H9 (cell line): ENCODE results near the gene CDH4. TPM values are rescaled to one million over a fixed set of nuclear protein-coding genes. Genes with fewer than 3 reads are reported as not detected.

Source experiments
- DNase-seq: peaks from one replicate; pipeline ENCODE4 v3.0.0-alpha.2; 2017
- H2AFZ ChIP-seq: one replicate; pipeline ENCODE4 v1.6.1; 2013; ENCODE audit warnings: mild to moderate bottlenecking, low read length, control low read depth, moderate library complexity
- H2AK5ac ChIP-seq: 2 replicates; pipeline ENCODE4 v1.6.1; 2013; ENCODE audit warnings: low read length, control low read depth, mixed read lengths; ENCODE audit not compliant: insufficient read length
- H2BK120ac ChIP-seq: one replicate; pipeline ENCODE4 v1.6.1; 2013; ENCODE audit warnings: low read depth, mild to moderate bottlenecking, low read length, control low read depth, inconsistent platforms; ENCODE audit not compliant: poor library complexity, severe bottlenecking
- H2BK12ac ChIP-seq: 2 replicates; pipeline ENCODE4 v1.6.1; 2013; ENCODE audit warnings: low read length, control low read depth, mixed read lengths, low read depth; ENCODE audit not compliant: insufficient read length
- H2BK15ac ChIP-seq: 2 replicates; pipeline ENCODE4 v1.6.1; 2013; ENCODE audit warnings: low read depth, low read length, control low read depth
- H2BK20ac ChIP-seq: one replicate; pipeline ENCODE4 v1.6.1; 2013; ENCODE audit warnings: low read depth, mild to moderate bottlenecking, low read length, control low read depth, inconsistent platforms; ENCODE audit not compliant: poor library complexity, severe bottlenecking
- H2BK5ac ChIP-seq: 2 replicates; pipeline ENCODE4 v1.6.1; 2013; ENCODE audit warnings: low read length, control low read depth, mixed read lengths; ENCODE audit not compliant: insufficient read length
- H3K14ac ChIP-seq: 2 replicates; pipeline ENCODE4 v1.6.1; 2013; ENCODE audit warnings: low read length, control low read depth; ENCODE audit not compliant: insufficient read depth
- H3K18ac ChIP-seq: 2 replicates; pipeline ENCODE4 v1.6.1; 2013; ENCODE audit warnings: low read depth, mild to moderate bottlenecking, mixed read lengths, low read length, control low read depth; ENCODE audit not compliant: insufficient read length
- H3K23ac ChIP-seq: 2 replicates; pipeline ENCODE4 v1.6.1; 2013; ENCODE audit warnings: low read length, control low read depth, mixed read lengths, low read depth; ENCODE audit not compliant: insufficient read length
- H3K23me2 ChIP-seq: 2 replicates; pipeline ENCODE4 v1.6.1; 2013; ENCODE audit warnings: low read depth, mild to moderate bottlenecking, mixed read lengths, low read length, control low read depth; ENCODE audit not compliant: insufficient read length, poor library complexity, severe bottlenecking
- H3K27ac ChIP-seq: 2 replicates; pipeline ENCODE4 v1.5.1; 2013; ENCODE audit warnings: low read length, control low read depth, mixed read lengths, low read depth; ENCODE audit not compliant: insufficient read length
- H3K27me3 ChIP-seq: 2 replicates; pipeline ENCODE4 v1.6.1; 2013; ENCODE audit warnings: low read length, control low read depth, inconsistent platforms; ENCODE audit not compliant: insufficient read depth
- H3K4ac ChIP-seq: 2 replicates; pipeline ENCODE4 v1.6.1; 2013; ENCODE audit warnings: low read depth, mild to moderate bottlenecking, control low read depth, inconsistent platforms, low read length, moderate library complexity
- H3K4me1 ChIP-seq: 2 replicates; pipeline ENCODE4 v1.6.1; 2013; ENCODE audit warnings: low read length, control low read depth, inconsistent platforms; ENCODE audit not compliant: insufficient read depth
- H3K4me2 ChIP-seq: 2 replicates; pipeline ENCODE4 v1.6.1; 2013; ENCODE audit warnings: low read length, control low read depth, mixed read lengths; ENCODE audit not compliant: insufficient read length, insufficient read depth
- H3K56ac ChIP-seq: 2 replicates; pipeline ENCODE4 v1.6.1; 2013; ENCODE audit warnings: low read depth, mild to moderate bottlenecking, mixed read lengths, low read length, control low read depth; ENCODE audit not compliant: insufficient read length
- H3K79me1 ChIP-seq: 2 replicates; pipeline ENCODE4 v1.6.1; 2013; ENCODE audit warnings: low read depth, mild to moderate bottlenecking, moderate library complexity, low read length, control low read depth, inconsistent platforms; ENCODE audit not compliant: insufficient read depth, poor library complexity, severe bottlenecking
- H3K79me2 ChIP-seq: 2 replicates; pipeline ENCODE4 v1.6.1; 2013; ENCODE audit warnings: low read length, control low read depth, inconsistent platforms; ENCODE audit not compliant: insufficient read depth
- H3K9ac ChIP-seq: 2 replicates; pipeline ENCODE4 v1.6.1; 2013; ENCODE audit warnings: low read length, control low read depth, mixed read lengths; ENCODE audit not compliant: insufficient read length; ENCODE audit errors: extremely low read depth
- H3K9me3 ChIP-seq: one replicate; pipeline ENCODE4 v1.6.1; 2013; ENCODE audit warnings: low read depth, low read length, inconsistent platforms; ENCODE audit not compliant: control insufficient read depth
- H3T11ph ChIP-seq: one replicate; pipeline ENCODE4 v1.6.1; 2013; ENCODE audit warnings: mild to moderate bottlenecking, low read length, control low read depth, inconsistent platforms
- H4K20me1 ChIP-seq: one replicate; pipeline ENCODE4 v1.6.1; 2013; ENCODE audit not compliant: control insufficient read depth, insufficient read length, insufficient read depth
- H4K5ac ChIP-seq: 2 replicates; pipeline ENCODE4 v1.6.1; 2013; ENCODE audit warnings: low read depth, mild to moderate bottlenecking, mixed read lengths, low read length, control low read depth; ENCODE audit not compliant: insufficient read length
- H4K8ac ChIP-seq: replicated peaks from 2 replicates; pipeline ENCODE4 v1.6.1; 2013; ENCODE audit warnings: low read length, control low read depth, mixed read lengths, low read depth; ENCODE audit not compliant: insufficient read length
- H4K91ac ChIP-seq: 2 replicates; pipeline ENCODE4 v1.6.1; 2013; ENCODE audit warnings: low read depth, mild to moderate bottlenecking, moderate library complexity, mixed read lengths, low read length, control low read depth; ENCODE audit not compliant: insufficient read length
- H3K27ac Mint-ChIP-seq, 3 experiments: 2 replicates in 2 of 3; 3 replicates in 1 of 3; pipeline ENCODE4 v1.8.0; 2020 to 2021; ENCODE audit warnings: mixed read lengths in 3 of 3, mild to moderate bottlenecking in 1 of 3, moderate library complexity in 1 of 3
- H3K27me3 Mint-ChIP-seq: 2 replicates; pipeline ENCODE4 v1.8.0; 2021; ENCODE audit warnings: low read depth, mild to moderate bottlenecking, moderate library complexity, mixed read lengths
- H3K36me3 Mint-ChIP-seq, 3 experiments: 2 replicates in 2 of 3; 3 replicates in 1 of 3; pipeline ENCODE4 v1.8.0; 2020 to 2021; ENCODE audit warnings: low read depth in 3 of 3, mixed read lengths in 3 of 3; ENCODE audit not compliant: insufficient read depth in 1 of 3
- H3K4me1 Mint-ChIP-seq, 2 experiments: 2 replicates each; pipeline ENCODE4 v1.8.0; 2020; ENCODE audit warnings: mixed read lengths in 2 of 2
- H3K4me3 Mint-ChIP-seq, 2 experiments: 2 replicates in 1 of 2; 3 replicates in 1 of 2; pipeline ENCODE4 v1.8.0; 2020 to 2021; ENCODE audit warnings: mild to moderate bottlenecking in 2 of 2, mixed read lengths in 2 of 2, moderate library complexity in 1 of 2
- H3K9me3 Mint-ChIP-seq, 2 experiments: 2 replicates in 1 of 2; 3 replicates in 1 of 2; pipeline ENCODE4 v1.8.0; 2020; ENCODE audit warnings: mild to moderate bottlenecking in 2 of 2, mixed read lengths in 2 of 2, moderate library complexity in 1 of 2
- WGBS: extraction: QIAGEN DNeasy Blood & Tissue Kit; methylation state at CpG from one replicate; pipeline ENCODE4 v1.1.7; 2013; ENCODE audit warnings: missing lambda C conversion rate, low lambda C conversion rate, mixed read lengths; ENCODE audit not compliant: insufficient read length; ENCODE audit errors: extremely low coverage; 5-methylcytosine and 5-hydroxymethylcytosine counted together
- total RNA-seq: library from RNA; stranded (reverse); gene quantifications from 2 replicates; pipeline ENCODE4 v1.2.1, GENCODE V29; 2021
- TF ChIP-seq, protein P1 (sequence below): fragments of 200-600 bp; sonication (generic); conservative IDR thresholded peaks from 3 replicates; pipeline ENCODE4 v1.8.0; 2021; ENCODE audit warnings: antibody characterized with exemption, mild to moderate bottlenecking

Gene CDH4
- total RNA-seq, 1 experiment from 2014 or later, result 3.0 TPM

DNA sequence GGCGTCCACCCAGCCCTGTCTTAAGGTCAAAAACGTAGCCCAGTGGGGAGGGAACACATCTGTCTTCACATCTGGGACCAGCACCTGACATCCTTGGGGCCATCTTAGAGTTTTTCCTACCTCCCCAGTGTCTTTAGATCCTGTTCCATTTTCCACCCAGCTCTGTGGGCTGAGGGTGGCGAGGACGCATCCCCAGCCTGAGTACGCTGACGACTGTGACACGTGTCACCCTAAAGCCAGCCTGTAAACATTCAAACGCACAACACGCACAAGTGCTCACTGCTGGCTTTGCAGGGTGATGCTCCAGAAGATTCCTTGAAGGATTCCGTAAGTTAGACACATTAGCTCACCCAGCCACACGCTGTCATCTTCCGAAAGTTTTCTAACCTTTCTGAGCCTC lies 597.8 kb downstream of the CDH4 start:
- Mint-ChIP-seq H3K4me1 (no peaks in the 10 kb centered on the region), H3K27ac (no peak overlapping the region), H3K27me3 (peaks cover 42% of the 10 kb centered on the region), H3K9me3 (peaks cover 7 to 9% of the 10 kb centered on the region in 2 experiments), H3K4me3 (no peak overlapping the region), H3K36me3 (peaks cover 0 to 6% (median 3%) of the 10 kb centered on the region in 3 experiments; a peak in 4 of 7 replicates)
- Histone ChIP-seq H3K23ac (no peak overlapping the region), H3K79me2 (no peaks in the 10 kb centered on the region), H3K14ac (no peak overlapping the region), H4K20me1 (no peaks in the 10 kb centered on the region), H3K4me1 (no peaks in the 10 kb centered on the region), H4K8ac (no peak overlapping the region), H3K18ac (no peak overlapping the region), H4K5ac (no peak overlapping the region), H3K56ac (no peak overlapping the region), H2AK5ac (no peak overlapping the region), H3K4ac (no peak overlapping the region), H3T11ph (no peak overlapping the region), H3K9ac (no peak overlapping the region), H3K23me2 (peaks cover 3% of the 10 kb centered on the region), H2BK20ac (no peak overlapping the region), H2BK15ac (no peak overlapping the region), H2AFZ (no peak overlapping the region), H4K91ac (no peak overlapping the region), H3K27me3 (peaks cover 2% of the 10 kb centered on the region; the same call in 1 of the 2 replicates), H2BK5ac (no peak overlapping the region), H3K9me3 (peaks cover 7% of the 10 kb centered on the region), H2BK12ac (no peak overlapping the region), H3K27ac (no peak overlapping the region), H2BK120ac (no peak overlapping the region), H3K79me1 (no peaks in the 10 kb centered on the region), H3K4me2 (no peak overlapping the region)
- no CpG with 5 or more reads among the region's 12 CpGs for WGBS
- DNase-seq, result no peak
- TF ChIP-seq, protein P1, sequence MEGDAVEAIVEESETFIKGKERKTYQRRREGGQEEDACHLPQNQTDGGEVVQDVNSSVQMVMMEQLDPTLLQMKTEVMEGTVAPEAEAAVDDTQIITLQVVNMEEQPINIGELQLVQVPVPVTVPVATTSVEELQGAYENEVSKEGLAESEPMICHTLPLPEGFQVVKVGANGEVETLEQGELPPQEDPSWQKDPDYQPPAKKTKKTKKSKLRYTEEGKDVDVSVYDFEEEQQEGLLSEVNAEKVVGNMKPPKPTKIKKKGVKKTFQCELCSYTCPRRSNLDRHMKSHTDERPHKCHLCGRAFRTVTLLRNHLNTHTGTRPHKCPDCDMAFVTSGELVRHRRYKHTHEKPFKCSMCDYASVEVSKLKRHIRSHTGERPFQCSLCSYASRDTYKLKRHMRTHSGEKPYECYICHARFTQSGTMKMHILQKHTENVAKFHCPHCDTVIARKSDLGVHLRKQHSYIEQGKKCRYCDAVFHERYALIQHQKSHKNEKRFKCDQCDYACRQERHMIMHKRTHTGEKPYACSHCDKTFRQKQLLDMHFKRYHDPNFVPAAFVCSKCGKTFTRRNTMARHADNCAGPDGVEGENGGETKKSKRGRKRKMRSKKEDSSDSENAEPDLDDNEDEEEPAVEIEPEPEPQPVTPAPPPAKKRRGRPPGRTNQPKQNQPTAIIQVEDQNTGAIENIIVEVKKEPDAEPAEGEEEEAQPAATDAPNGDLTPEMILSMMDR, result no peak
